Measurements from ENCODE around the gene UGT1A7. TPM values are rescaled to one million over a fixed set of nuclear protein-coding genes. Genes with fewer than 3 reads are reported as not detected.
"Not testable (repeated sequence)": the region's sequence is repeated elsewhere in the genome, so short reads cannot be mapped to it uniquely, and the experiment has no call there.

Gene UGT1A7
- polyA plus RNA-seq, 1 donor from 2014 or later = not detected

DNA sequence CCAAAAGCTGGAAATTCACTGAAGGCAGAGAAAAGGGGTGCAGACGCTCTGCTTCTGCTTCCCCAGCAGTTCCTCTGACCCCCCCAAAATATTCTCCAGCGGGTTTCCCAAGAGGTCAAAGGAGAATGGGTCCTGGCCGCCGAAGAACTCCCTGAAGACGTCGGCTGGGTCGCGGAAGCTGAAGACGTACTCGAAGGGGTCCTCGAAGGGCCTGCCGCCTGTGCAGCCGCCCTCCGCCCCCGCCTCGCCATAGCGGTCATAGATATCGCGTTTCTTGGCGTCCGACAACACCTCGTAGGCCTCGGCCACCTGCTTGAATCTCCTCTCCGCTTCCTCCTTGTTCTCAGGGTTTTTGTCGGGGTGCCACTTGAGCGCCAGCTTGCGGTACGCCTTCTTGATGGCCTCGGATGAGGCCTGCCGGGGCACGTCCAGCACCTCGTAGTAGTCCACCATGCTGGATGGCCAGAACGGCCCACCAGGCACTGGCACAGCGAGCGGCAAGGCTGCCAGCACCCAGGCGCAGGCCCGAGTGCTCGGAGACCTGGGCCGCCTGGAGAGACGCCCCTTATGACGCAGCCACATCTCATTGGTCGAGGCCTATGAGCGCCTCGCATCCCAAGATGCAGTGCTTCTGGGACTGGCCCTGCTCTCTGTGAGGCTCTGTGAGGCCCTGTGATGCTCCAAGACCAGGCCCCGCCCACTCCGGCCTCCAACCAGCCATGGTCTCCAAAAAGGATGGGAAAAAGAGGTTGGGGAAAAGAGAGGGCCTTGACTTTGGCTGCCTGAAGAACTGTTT, 62.0 kb downstream of the UGT1A7 start:
- H3K27ac ChIP-seq (ENCODE audit: low read length) = no peak overlapping the region
- TF ChIP-seq, protein P1, sequence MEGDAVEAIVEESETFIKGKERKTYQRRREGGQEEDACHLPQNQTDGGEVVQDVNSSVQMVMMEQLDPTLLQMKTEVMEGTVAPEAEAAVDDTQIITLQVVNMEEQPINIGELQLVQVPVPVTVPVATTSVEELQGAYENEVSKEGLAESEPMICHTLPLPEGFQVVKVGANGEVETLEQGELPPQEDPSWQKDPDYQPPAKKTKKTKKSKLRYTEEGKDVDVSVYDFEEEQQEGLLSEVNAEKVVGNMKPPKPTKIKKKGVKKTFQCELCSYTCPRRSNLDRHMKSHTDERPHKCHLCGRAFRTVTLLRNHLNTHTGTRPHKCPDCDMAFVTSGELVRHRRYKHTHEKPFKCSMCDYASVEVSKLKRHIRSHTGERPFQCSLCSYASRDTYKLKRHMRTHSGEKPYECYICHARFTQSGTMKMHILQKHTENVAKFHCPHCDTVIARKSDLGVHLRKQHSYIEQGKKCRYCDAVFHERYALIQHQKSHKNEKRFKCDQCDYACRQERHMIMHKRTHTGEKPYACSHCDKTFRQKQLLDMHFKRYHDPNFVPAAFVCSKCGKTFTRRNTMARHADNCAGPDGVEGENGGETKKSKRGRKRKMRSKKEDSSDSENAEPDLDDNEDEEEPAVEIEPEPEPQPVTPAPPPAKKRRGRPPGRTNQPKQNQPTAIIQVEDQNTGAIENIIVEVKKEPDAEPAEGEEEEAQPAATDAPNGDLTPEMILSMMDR (IDR thresholded peaks at IDR 0.05; ENCODE audit: poor library complexity, severe bottlenecking) = no peak
- no peak for TF ChIP-seq MXI1 (conservative IDR thresholded peaks at IDR 0.05; ENCODE audit: poor library complexity, severe bottlenecking)
- no peak overlapping the region for H3K4me3 ChIP-seq (ENCODE audit: low read length)
- H3K4me2 ChIP-seq (ENCODE audit: low read length) = no peak overlapping the region
- no peak overlapping the region for H2AFZ ChIP-seq (ENCODE audit: low read depth, low read length)
- no peaks in the 10 kb centered on the region for H3K79me2 ChIP-seq (replicated peaks; ENCODE audit: insufficient read depth, low read length)
- H3K9ac ChIP-seq (ENCODE audit: low read length) = no peak overlapping the region
- H4K20me1 ChIP-seq (ENCODE audit: insufficient read depth) = no peaks in the 10 kb centered on the region
- H3K9me2 ChIP-seq (ENCODE audit: insufficient read depth, low read length) = no peaks in the 10 kb centered on the region
- H3K27me3 ChIP-seq (ENCODE audit: insufficient read depth, low read depth, low read length) = no peaks in the 10 kb centered on the region
- H3F3A ChIP-seq (ENCODE audit: insufficient read depth, low read length, poor library complexity, severe bottlenecking) = no peaks in the 10 kb centered on the region
- no peaks in the 10 kb centered on the region for H3K9me3 ChIP-seq (ENCODE audit: low read length)
- no peaks in the 10 kb centered on the region for H3K36me3 ChIP-seq (ENCODE audit: insufficient read depth, low read length)

DNA sequence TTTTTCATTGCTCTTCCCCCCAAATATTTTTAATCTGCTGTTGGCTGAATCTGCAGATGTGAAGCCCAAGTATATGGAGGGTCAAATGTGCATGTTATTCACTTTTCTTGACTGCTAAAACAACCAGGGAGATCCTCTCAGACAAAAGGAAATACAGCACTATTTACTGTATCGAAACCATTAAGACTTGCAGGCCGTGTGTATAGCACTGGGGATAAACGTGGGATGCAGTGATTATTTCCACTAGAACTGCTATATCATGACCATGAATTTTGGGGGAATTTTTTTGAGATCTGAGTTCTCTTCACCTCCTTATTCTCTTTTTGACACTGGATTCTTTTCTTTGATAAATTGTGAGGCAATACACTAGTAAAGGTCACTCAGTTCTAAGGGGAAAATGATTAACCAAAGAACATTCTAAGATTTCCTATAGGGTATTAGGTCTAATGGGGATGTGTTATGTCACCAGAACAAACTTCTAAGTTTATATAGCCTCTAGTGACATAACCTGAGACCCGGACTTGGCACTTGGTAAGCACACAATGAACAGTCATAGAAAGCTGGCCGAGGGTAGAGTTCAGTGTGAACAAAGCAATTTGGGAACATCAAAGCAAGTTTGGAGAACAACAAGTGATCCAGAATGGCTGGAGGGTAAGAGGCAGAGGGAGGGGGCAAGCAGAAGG, 63.5 kb downstream of the UGT1A7 start:
- H3K79me2 ChIP-seq (replicated peaks; ENCODE audit: insufficient read depth, low read length) = no peaks in the 10 kb centered on the region
- H3K9me2 ChIP-seq (ENCODE audit: insufficient read depth, low read length) = no peaks in the 10 kb centered on the region
- TF ChIP-seq RAD21 (conservative IDR thresholded peaks at IDR 0.05) (no peak), EP300 (conservative IDR thresholded peaks at IDR 0.05; ENCODE audit: poor library complexity, severe bottlenecking) (no peak), TAF1 (IDR thresholded peaks at IDR 0.05; ENCODE audit: low read depth) (no peak), POLR2AphosphoS5 (IDR thresholded peaks at IDR 0.05) (no peak), MXI1 (conservative IDR thresholded peaks at IDR 0.05; ENCODE audit: poor library complexity, severe bottlenecking) (no peak), EZH2 (IDR thresholded peaks at IDR 0.05; ENCODE audit: borderline replicate concordance, insufficient read depth, low read length, poor library complexity, severe bottlenecking) (no peak), SMC3 (conservative IDR thresholded peaks at IDR 0.05; ENCODE audit: poor library complexity) (no peak)
- TF ChIP-seq, protein P2, sequence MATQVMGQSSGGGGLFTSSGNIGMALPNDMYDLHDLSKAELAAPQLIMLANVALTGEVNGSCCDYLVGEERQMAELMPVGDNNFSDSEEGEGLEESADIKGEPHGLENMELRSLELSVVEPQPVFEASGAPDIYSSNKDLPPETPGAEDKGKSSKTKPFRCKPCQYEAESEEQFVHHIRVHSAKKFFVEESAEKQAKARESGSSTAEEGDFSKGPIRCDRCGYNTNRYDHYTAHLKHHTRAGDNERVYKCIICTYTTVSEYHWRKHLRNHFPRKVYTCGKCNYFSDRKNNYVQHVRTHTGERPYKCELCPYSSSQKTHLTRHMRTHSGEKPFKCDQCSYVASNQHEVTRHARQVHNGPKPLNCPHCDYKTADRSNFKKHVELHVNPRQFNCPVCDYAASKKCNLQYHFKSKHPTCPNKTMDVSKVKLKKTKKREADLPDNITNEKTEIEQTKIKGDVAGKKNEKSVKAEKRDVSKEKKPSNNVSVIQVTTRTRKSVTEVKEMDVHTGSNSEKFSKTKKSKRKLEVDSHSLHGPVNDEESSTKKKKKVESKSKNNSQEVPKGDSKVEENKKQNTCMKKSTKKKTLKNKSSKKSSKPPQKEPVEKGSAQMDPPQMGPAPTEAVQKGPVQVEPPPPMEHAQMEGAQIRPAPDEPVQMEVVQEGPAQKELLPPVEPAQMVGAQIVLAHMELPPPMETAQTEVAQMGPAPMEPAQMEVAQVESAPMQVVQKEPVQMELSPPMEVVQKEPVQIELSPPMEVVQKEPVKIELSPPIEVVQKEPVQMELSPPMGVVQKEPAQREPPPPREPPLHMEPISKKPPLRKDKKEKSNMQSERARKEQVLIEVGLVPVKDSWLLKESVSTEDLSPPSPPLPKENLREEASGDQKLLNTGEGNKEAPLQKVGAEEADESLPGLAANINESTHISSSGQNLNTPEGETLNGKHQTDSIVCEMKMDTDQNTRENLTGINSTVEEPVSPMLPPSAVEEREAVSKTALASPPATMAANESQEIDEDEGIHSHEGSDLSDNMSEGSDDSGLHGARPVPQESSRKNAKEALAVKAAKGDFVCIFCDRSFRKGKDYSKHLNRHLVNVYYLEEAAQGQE (IDR thresholded peaks at IDR 0.05; ENCODE audit: borderline replicate concordance) = no peak
- TF ChIP-seq, protein P1 (IDR thresholded peaks at IDR 0.05; ENCODE audit: poor library complexity, severe bottlenecking) = no peak
- H3K27ac ChIP-seq (ENCODE audit: low read length) = no peak overlapping the region
- H3K4me2 ChIP-seq (ENCODE audit: low read length) = no peak overlapping the region
- no peaks in the 10 kb centered on the region for H4K20me1 ChIP-seq (ENCODE audit: insufficient read depth)
- H3K9me3 ChIP-seq (ENCODE audit: low read length) = no peaks in the 10 kb centered on the region
- no peak overlapping the region for H2AFZ ChIP-seq (ENCODE audit: low read depth, low read length)
- no peaks in the 10 kb centered on the region for H3K36me3 ChIP-seq (ENCODE audit: insufficient read depth, low read length)
- no peak overlapping the region for H3K4me3 ChIP-seq (ENCODE audit: low read length)
- H3K27me3 ChIP-seq (ENCODE audit: insufficient read depth, low read depth, low read length) = no peaks in the 10 kb centered on the region
- no peaks in the 10 kb centered on the region for H3F3A ChIP-seq (ENCODE audit: insufficient read depth, low read length, poor library complexity, severe bottlenecking)
- no peak overlapping the region for H3K9ac ChIP-seq (ENCODE audit: low read length)

DNA sequence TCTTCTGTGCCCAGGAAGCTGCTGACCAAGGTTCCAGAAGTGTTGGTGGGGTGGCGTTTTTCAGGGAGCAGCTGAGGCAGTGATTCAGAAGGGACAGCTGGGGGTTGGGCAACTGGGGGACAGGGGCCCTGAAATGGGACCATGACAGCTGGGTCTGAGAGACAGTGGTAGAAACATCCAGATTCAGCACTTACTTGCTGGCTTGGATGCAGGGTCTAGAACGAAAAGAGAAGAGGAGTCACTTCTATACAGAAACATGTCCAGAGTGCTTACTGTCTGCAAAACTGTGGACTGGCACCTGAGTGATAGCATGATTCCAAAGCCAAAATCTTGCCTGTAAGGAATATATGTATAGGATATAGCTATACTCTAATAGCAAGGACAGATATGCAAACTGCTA, 64.1 kb downstream of the UGT1A7 start:
- not testable (repeated sequence) for H3K36me3 ChIP-seq (ENCODE audit: insufficient read depth, low read length); H3K4me2 ChIP-seq (ENCODE audit: low read length); H3K4me3 ChIP-seq (ENCODE audit: low read length); H3K9me2 ChIP-seq (ENCODE audit: insufficient read depth, low read length); H3K9me3 ChIP-seq (ENCODE audit: low read length); H3K9ac ChIP-seq (ENCODE audit: low read length); H3K79me2 ChIP-seq (replicated peaks; ENCODE audit: insufficient read depth, low read length); H4K20me1 ChIP-seq (ENCODE audit: insufficient read depth); H2AFZ ChIP-seq (ENCODE audit: low read depth, low read length); H3F3A ChIP-seq (ENCODE audit: insufficient read depth, low read length, poor library complexity, severe bottlenecking); H3K27ac ChIP-seq (ENCODE audit: low read length); H3K27me3 ChIP-seq (ENCODE audit: insufficient read depth, low read depth, low read length)
